BJ (cell line): Measurements from ENCODE around the gene ATG2B. TPM values are rescaled to one million over a fixed set of nuclear protein-coding genes. Genes with fewer than 3 reads are reported as not detected.

Experiments used
- CTCF ChIA-PET: fragments of 350-600 bp; formaldehyde crosslinking; extraction: SDS; loops from one replicate; lab custom pipeline; 2021; ENCODE audit warnings: antibody characterized with exemption, inconsistent platforms; lab: Yijun Ruan, JAX
- POLR2A ChIA-PET: fragments of 300-600 bp; sonication (Branson Sonifier 250); formaldehyde crosslinking; extraction: SDS; loops from one replicate; lab custom pipeline; 2021; ENCODE audit warnings: antibody characterized with exemption; lab: Charles Lee
- DNase-seq: peaks from one replicate; pipeline ENCODE4 v3.0.0-alpha.2; 2011; ENCODE audit warnings: low read depth
- H3K27me3 ChIP-seq: 2 replicates; pipeline ENCODE4 v1.6.0; 2011; ENCODE audit warnings: low read length; ENCODE audit not compliant: control insufficient read depth, insufficient read depth
- H3K36me3 ChIP-seq: 2 replicates; pipeline ENCODE4 v1.5.1; 2011; ENCODE audit warnings: low read length; ENCODE audit not compliant: control insufficient read depth, insufficient read depth
- H3K4me3 ChIP-seq: 2 replicates; pipeline ENCODE4 v1.5.1; 2011; ENCODE audit warnings: low read depth, mild to moderate bottlenecking, control low read depth, low read length
- polyA plus RNA-seq: library from polyadenylated mRNA; depleted of rRNA; stranded (reverse); fragments of >200 nt; gene quantifications from 2 replicates; pipeline ENCODE4 v1.2.3, GENCODE V29; 2011
- TF ChIP-seq, protein P1 (sequence below): IDR thresholded peaks from 2 replicates; pipeline ENCODE4 v1.5.1; 2011; ENCODE audit warnings: low read depth, mild to moderate bottlenecking, control low read depth, inconsistent platforms, low read length, moderate library complexity; ENCODE audit not compliant: insufficient read depth

ATG2B gene
- polyA plus RNA-seq, 1 experiment, result 11.6 TPM

- TF ChIP-seq, protein P1, sequence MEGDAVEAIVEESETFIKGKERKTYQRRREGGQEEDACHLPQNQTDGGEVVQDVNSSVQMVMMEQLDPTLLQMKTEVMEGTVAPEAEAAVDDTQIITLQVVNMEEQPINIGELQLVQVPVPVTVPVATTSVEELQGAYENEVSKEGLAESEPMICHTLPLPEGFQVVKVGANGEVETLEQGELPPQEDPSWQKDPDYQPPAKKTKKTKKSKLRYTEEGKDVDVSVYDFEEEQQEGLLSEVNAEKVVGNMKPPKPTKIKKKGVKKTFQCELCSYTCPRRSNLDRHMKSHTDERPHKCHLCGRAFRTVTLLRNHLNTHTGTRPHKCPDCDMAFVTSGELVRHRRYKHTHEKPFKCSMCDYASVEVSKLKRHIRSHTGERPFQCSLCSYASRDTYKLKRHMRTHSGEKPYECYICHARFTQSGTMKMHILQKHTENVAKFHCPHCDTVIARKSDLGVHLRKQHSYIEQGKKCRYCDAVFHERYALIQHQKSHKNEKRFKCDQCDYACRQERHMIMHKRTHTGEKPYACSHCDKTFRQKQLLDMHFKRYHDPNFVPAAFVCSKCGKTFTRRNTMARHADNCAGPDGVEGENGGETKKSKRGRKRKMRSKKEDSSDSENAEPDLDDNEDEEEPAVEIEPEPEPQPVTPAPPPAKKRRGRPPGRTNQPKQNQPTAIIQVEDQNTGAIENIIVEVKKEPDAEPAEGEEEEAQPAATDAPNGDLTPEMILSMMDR, result no peak
- ChIA-PET CTCF (interaction anchor here (0.8 to 10.1 kb wide), 7 partner anchors 11 to 177 kb away, joined by 3 to 225 read pairs (median 13); no protein-coding TSS in a partner anchor), POLR2A (no interaction called here)
- no peaks in the 10 kb centered on the region for H3K36me3 ChIP-seq
- no peak for DNase-seq
- no peaks in the 10 kb centered on the region for H3K27me3 ChIP-seq
- H3K4me3 ChIP-seq, result no peak overlapping the region
Measured at GRCh38 chr14:96272777-96273473, 90.2 kb downstream of the ATG2B start.

GRCh38 chr14:96271421-96271762 is 91.7 kb downstream of the ATG2B start:
- no peaks in the 10 kb centered on the region for H3K27me3 ChIP-seq
- TF ChIP-seq, protein P1, result no peak
- POLR2A ChIA-PET, result no interaction called here
- DNase-seq, result no peak
- CTCF ChIA-PET, result interaction anchor here (0.6 to 10.1 kb wide), 6 partner anchors 11 to 228 kb away, joined by 3 to 225 read pairs (median 4); no protein-coding TSS in a partner anchor
- H3K36me3 ChIP-seq, result no peaks in the 10 kb centered on the region
- no peak overlapping the region for H3K4me3 ChIP-seq

GRCh38 chr14:96270565-96271420 is 92.3 kb downstream of the ATG2B start:
- H3K4me3 ChIP-seq, result no peak overlapping the region
- ChIA-PET CTCF (interaction anchor here (0.9 to 10.1 kb wide), 6 partner anchors 10 to 227 kb away, joined by 3 to 225 read pairs (median 4); partner anchors contain the start of gene BDKRB1), POLR2A (no interaction called here)
- no peak for DNase-seq
- TF ChIP-seq, protein P1, result no peak
- no peaks in the 10 kb centered on the region for H3K27me3 ChIP-seq
- no peaks in the 10 kb centered on the region for H3K36me3 ChIP-seq

DNA sequence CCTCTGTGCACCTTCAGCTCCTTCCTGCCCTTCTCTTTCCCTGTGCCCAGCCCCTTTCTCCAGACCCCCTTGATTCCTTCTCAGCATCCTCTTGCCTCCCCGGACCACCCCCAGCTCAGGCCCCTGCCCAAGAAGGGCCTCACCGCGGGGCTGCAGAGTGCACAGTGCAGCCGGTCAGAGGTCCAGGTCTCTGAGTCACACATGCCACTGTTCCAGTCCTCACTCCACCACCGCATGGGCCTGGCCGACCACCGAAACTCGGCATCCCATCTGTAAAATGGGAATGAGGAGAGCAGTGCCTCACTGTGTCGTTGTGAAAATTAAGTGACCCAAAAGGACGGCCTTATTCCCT is 93.8 kb downstream of the ATG2B start:
- H3K4me3 ChIP-seq, result no peak overlapping the region
- TF ChIP-seq, protein P1, result no peak
- ChIA-PET POLR2A (interaction anchor here (0.5 to 0.7 kb wide), 2 partner anchors 54 to 370 kb away, joined by 3 read pairs; no protein-coding TSS in a partner anchor), CTCF (interaction anchor here (0.8 to 1.4 kb wide), 5 partner anchors 18 to 171 kb away, joined by 3 to 5 read pairs (median 3); no protein-coding TSS in a partner anchor)
- H3K36me3 ChIP-seq, result no peaks in the 10 kb centered on the region
- H3K27me3 ChIP-seq, result no peaks in the 10 kb centered on the region
- no peak for DNase-seq
